Measurements from ENCODE around the gene SETD4. TPM values are rescaled to one million over a fixed set of nuclear protein-coding genes. Genes with fewer than 3 reads are reported as not detected.

SETD4 gene
- 33.7 TPM for total RNA-seq

GRCh38 chr21:36060159-36060921 is at the start of gene SETD4:
SETD4 (minus strand) TSS chr21:36060526; CDS start chr21:36058888, 1,638 bp downstream.

GRCh38 chr21:36069713-36070583 is 9.6 kb upstream of the SETD4 start, which contains the start of gene CBR1:
CBR1 (plus strand) TSS chr21:36070024; CDS start chr21:36070116, 92 bp downstream.

Small RNA genes within 50 kb of the gene (small RNA-seq; reads per million reads assigned to genes)
- not detected for gene RNU6-992P

Other genes starting within 250 kb of the SETD4 start
- gene CBR1, start 9.5 kb upstream of the SETD4 start, total RNA-seq = 34.1 TPM
- 2.1 TPM for gene CBR3, start 74.6 kb upstream of the SETD4 start, total RNA-seq
- 32.3 TPM for gene DOP1B, start 96.3 kb upstream of the SETD4 start, total RNA-seq